Lung (tissue), 12 donors: ENCODE measurements around the gene CACNA1G. TPM values are rescaled to one million over a fixed set of nuclear protein-coding genes. Genes with fewer than 3 reads are reported as not detected.

ENCODE experiments used
- ATAC-seq: fragments of 200-7000 bp; cut with Tn5 transposase; one replicate; pipeline ENCODE4 v1.9.1; 2020; ENCODE audit warnings: moderate number of reproducible peaks; ENCODE audit not compliant: insufficient read depth, low FRiP score
- DNase-seq, 3 donors: peaks; one replicate each; pipeline ENCODE4 v3.0.0-alpha.2; 2013 to 2017
- H3K27ac ChIP-seq, 2 donors: one replicate each; pipeline ENCODE4 v1.5.1; 2013; ENCODE audit warnings: mild to moderate bottlenecking in 2 of 2, moderate library complexity in 2 of 2, control low read depth in 1 of 2, inconsistent platforms in 1 of 2, low read depth in 1 of 2, low read length in 1 of 2
- H3K27me3 ChIP-seq, 3 donors: one replicate each; pipeline ENCODE4 v1.5.1; 2013; ENCODE audit warnings: low read length in 2 of 3; ENCODE audit not compliant: control insufficient read depth in 3 of 3, insufficient read depth in 3 of 3
- H3K36me3 ChIP-seq, 4 donors: one replicate each; pipeline ENCODE4 v1.5.1; 2013; ENCODE audit warnings: low read length in 4 of 4, mild to moderate bottlenecking in 1 of 4, moderate library complexity in 1 of 4; ENCODE audit not compliant: control insufficient read depth in 4 of 4, insufficient read depth in 4 of 4
- H3K4me1 ChIP-seq, 5 donors: one replicate each; pipeline ENCODE4 v1.5.1; 2013; ENCODE audit warnings: low read length in 5 of 5, mild to moderate bottlenecking in 2 of 5, moderate library complexity in 1 of 5; ENCODE audit not compliant: control insufficient read depth in 5 of 5, insufficient read depth in 5 of 5
- H3K4me3 ChIP-seq: one replicate; pipeline ENCODE4 v1.5.1; 2013; ENCODE audit warnings: mild to moderate bottlenecking, control low read depth, moderate library complexity
- H3K9ac ChIP-seq, 2 donors: one replicate each; pipeline ENCODE4 v1.5.1; 2013; ENCODE audit warnings: low read length in 2 of 2, control low read depth in 1 of 2; ENCODE audit not compliant: insufficient read depth in 1 of 2
- H3K9me3 ChIP-seq, 4 donors: one replicate each; pipeline ENCODE4 v1.5.1; 2013; ENCODE audit warnings: low read length in 3 of 4, mild to moderate bottlenecking in 1 of 4, moderate library complexity in 1 of 4; ENCODE audit not compliant: control insufficient read depth in 4 of 4, insufficient read depth in 3 of 4
- CTCF ChIP-seq: IDR thresholded peaks from 2 replicates; pipeline ENCODE4 v1.5.1; 2012; ENCODE audit warnings: mild to moderate bottlenecking; ENCODE audit errors: control extremely low read depth, extremely low read depth
- WGBS, 2 donors: extraction: QIAGEN DNeasy Blood & Tissue Kit; methylation state at CpG; one replicate each; pipeline ENCODE4 v1.1.7; 2013; 5-methylcytosine and 5-hydroxymethylcytosine counted together
- polyA plus RNA-seq, 2 donors: library from polyadenylated mRNA; stranded (reverse); fragments of 200-250 nt; gene quantifications; one replicate each; pipeline ENCODE4 v1.2.1, GENCODE V29; 2013
- total RNA-seq, 2 donors: library from RNA; depleted of rRNA in 1 of 2; stranded (reverse); fragments of >200 nt in 1 of 2; gene quantifications; one replicate each; pipeline ENCODE4 v1.2.1, GENCODE V29; 2014 to 2021
- donor health status: control.
- donor health status: control.
- donor health status: Bipolar disorder and iron deficiency.
- donor health status: healthy.
- donor health status: DM: yes; HTN: yes; CAD: no.

CACNA1G gene
- total and polyA plus RNA-seq, 4 donors = 0.14 to 3.6 (median 0.24) TPM

- WGBS, 2 donors = 87 to 94% methylated on average over 15 of the region's 15 CpGs
- no peak overlapping the region for H3K4me3 ChIP-seq
- H3K9ac ChIP-seq = no peak overlapping the region
- H3K4me1 ChIP-seq = peaks cover 0 to 47% (median 30%) of the 10 kb centered on the region in 5 donors
- no peaks in the 10 kb centered on the region for H3K27me3 ChIP-seq
- no peaks in the 10 kb centered on the region for H3K36me3 ChIP-seq
- no peaks in the 10 kb centered on the region for H3K9me3 ChIP-seq
- no peak for TF ChIP-seq CTCF
- ATAC-seq (no peak), DNase-seq (no peak)
- H3K27ac ChIP-seq = no peak overlapping the region
These were observed 81.7 kb downstream of the CACNA1G start for GRCh38 chr17:50642071-50642721.

GRCh38 chr17:50642722-50643656 is 82.5 kb downstream of the CACNA1G start:
- no peak overlapping the region for H3K4me3 ChIP-seq
- ATAC-seq = no peak
- peaks cover 0 to 47% (median 30%) of the 10 kb centered on the region in 5 donors for H3K4me1 ChIP-seq
- H3K27ac ChIP-seq = no peak overlapping the region
- no peak for DNase-seq
- TF ChIP-seq CTCF = no peak
- H3K27me3 ChIP-seq = no peaks in the 10 kb centered on the region
- 92 to 95% methylated on average over 10 of the region's 10 CpGs for WGBS, 2 donors
- no peak overlapping the region for H3K9ac ChIP-seq
- H3K36me3 ChIP-seq = no peaks in the 10 kb centered on the region
- no peaks in the 10 kb centered on the region for H3K9me3 ChIP-seq

- no peak for TF ChIP-seq CTCF
- no peak overlapping the region for H3K9ac ChIP-seq
- H3K27me3 ChIP-seq = no peaks in the 10 kb centered on the region
- no peak overlapping the region for H3K4me3 ChIP-seq
- 91 to 97% methylated on average over 3 of the region's 3 CpGs for WGBS, 2 donors
- peaks cover 0 to 18% (median 9%) of the 10 kb centered on the region in 5 donors for H3K4me1 ChIP-seq
- no peaks in the 10 kb centered on the region for H3K36me3 ChIP-seq
- no peaks in the 10 kb centered on the region for H3K9me3 ChIP-seq
- ATAC-seq (no peak), DNase-seq (no peak)
- H3K27ac ChIP-seq = no peak overlapping the region
These were observed 85.5 kb downstream of the CACNA1G start for GRCh38 chr17:50645748-50646682.
